K562 (cell line): Measurements from ENCODE around the gene MAP7D1. TPM values are rescaled to one million over a fixed set of nuclear protein-coding genes. Genes with fewer than 3 reads are reported as not detected.

Experiments used
- HNRNPH1 ChIP-seq: fragments of 200-400 bp; formaldehyde crosslinking; optimal IDR thresholded peaks from 2 replicates; pipeline ENCODE3; 2017; ENCODE audit warnings: low read depth, mild to moderate bottlenecking, low read length, moderate library complexity
- MAZ ChIP-seq, 2 experiments: fragments of 450-650 bp in 1 of 2; sonication (generic) in 1 of 2; formaldehyde crosslinking; IDR thresholded peaks in 1 of 2; conservative IDR thresholded peaks in 1 of 2; 2 replicates each; pipeline versions ENCODE4 v1.4.0 to v1.5.0; 2020; ENCODE audit warnings: mild to moderate bottlenecking in 1 of 2, missing genetic modification reagents in 1 of 2
- MTA2 ChIP-seq: fragments of 450-650 bp; IDR thresholded peaks from 2 replicates; pipeline ENCODE4 v1.6.1; 2016; ENCODE audit warnings: low read depth
- NCOA6 ChIP-seq: fragments of 450-650 bp; IDR thresholded peaks from 2 replicates; pipeline ENCODE4 v1.6.1; 2017; ENCODE audit warnings: mild to moderate bottlenecking
- TEAD1 ChIP-seq, 2 experiments: fragments of 450-650 bp in 1 of 2; sonication (generic) in 1 of 2; formaldehyde crosslinking; IDR thresholded peaks; 2 replicates each; pipeline versions ENCODE4 v1.4.0 to v1.8.0; 2020 to 2022; ENCODE audit warnings: mild to moderate bottlenecking in 2 of 2, missing genetic modification reagents in 1 of 2
- TRIM24 ChIP-seq, 2 experiments: fragments of 450-650 bp; IDR thresholded peaks; 2 replicates each; pipeline ENCODE4 v1.6.1; 2016
- polyA plus RNA-seq, 8 experiments: library from polyadenylated mRNA; depleted of rRNA in 4 of 8; stranded (reverse) in 5 of 8; unstranded in 3 of 8; fragments of >200 nt; fragmentation: Nextera tagmentation in 2 of 8; fragmentation: Illumina TruSeq in 1 of 8; extraction: Ambion mirVana in 2 of 8; extraction: Trizol in 1 of 8; gene quantifications; 2 replicates each; pipeline versions ENCODE4 v1.2.1 to v1.2.3, GENCODE V29; 2011 to 2014; ENCODE audit warnings: inconsistent platforms in 1 of 8, missing spikeins in 1 of 8
- total RNA-seq, 7 experiments: library from RNA; depleted of rRNA in 6 of 7; stranded (reverse); fragments of >200 nt in 6 of 7; fragmentation: Illumina TruSeq in 2 of 7; extraction: Trizol in 2 of 7; gene quantifications; 2 replicates each; pipeline versions ENCODE4 v1.2.1 to v1.2.3, GENCODE V29; 2011 to 2021; ENCODE audit warnings: low replicate concordance in 1 of 7
- TF ChIP-seq, protein P1 (sequence below), 2 experiments: fragments of 450-650 bp; conservative IDR thresholded peaks; 2 replicates each; pipeline ENCODE4 v1.6.1; 2017; ENCODE audit warnings: mild to moderate bottlenecking in 2 of 2, moderate library complexity in 2 of 2
- TF ChIP-seq, protein P2 (sequence below): fragments of 250-450 bp; sonication (Bioruptor Pico); IDR thresholded peaks from 2 replicates; pipeline ENCODE4 v1.8.0; 2022; ENCODE audit warnings: moderate library complexity, mild to moderate bottlenecking, inconsistent platforms
- TF ChIP-seq, protein P3 (sequence below): sonication (generic); formaldehyde crosslinking; IDR thresholded peaks from 2 replicates; pipeline ENCODE4 v1.8.0; 2022; ENCODE audit warnings: mild to moderate bottlenecking, missing genetic modification reagents
- TF ChIP-seq, protein P4 (sequence below): fragments of 250-450 bp; sonication (Bioruptor Pico); IDR thresholded peaks from 2 replicates; pipeline ENCODE4 v1.5.0; 2021
- TF ChIP-seq, protein P5 (sequence below): sonication (generic); formaldehyde crosslinking; IDR thresholded peaks from 2 replicates; pipeline ENCODE4 v1.8.0; 2023; ENCODE audit warnings: missing genetic modification reagents, mild to moderate bottlenecking, borderline replicate concordance

Gene MAP7D1
- total and polyA plus RNA-seq, 9 of the 15 experiments (the other 6 are each of a cell fraction or from before 2014, with no cell fraction given) = 3.6 to 108 (median 34.5) TPM

DNA sequence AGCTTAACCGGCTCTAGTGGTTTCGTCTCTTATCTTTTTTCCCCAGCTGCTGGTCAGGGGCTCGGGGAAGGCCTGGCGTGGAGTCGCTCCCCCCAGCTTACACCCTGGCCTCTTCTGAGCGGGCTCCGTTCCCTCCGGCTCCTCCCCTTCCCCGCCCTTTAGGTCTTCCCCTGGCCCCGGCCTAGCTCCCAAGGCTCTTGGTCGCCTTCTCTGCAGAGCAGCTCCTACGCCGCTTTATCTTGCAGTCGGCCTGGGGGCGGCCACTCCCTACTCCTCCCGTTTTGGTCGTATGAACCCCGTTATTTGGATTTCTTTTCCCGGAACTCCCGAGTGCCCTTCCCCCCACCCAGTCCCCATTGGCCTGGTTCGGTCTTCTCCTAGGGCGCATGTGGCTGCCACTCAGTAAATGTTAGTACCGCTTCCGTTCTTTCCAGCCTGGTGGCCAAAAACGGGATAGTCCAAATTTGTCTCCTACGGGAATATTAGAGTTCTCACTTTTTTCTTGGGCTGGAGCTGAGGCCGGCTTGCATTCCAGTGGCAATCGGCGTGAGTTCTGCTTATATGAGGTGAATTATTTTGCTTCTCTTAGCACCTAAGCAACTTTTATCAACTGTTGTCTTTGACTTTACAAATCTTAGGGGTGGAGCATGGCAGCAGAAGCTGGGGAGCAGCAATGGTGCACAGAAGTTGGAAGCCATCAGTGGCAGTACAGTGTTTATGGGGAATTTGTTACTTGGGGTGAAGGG, 68.8 kb downstream of the MAP7D1 start (continued):
- TF ChIP-seq, protein P1, sequence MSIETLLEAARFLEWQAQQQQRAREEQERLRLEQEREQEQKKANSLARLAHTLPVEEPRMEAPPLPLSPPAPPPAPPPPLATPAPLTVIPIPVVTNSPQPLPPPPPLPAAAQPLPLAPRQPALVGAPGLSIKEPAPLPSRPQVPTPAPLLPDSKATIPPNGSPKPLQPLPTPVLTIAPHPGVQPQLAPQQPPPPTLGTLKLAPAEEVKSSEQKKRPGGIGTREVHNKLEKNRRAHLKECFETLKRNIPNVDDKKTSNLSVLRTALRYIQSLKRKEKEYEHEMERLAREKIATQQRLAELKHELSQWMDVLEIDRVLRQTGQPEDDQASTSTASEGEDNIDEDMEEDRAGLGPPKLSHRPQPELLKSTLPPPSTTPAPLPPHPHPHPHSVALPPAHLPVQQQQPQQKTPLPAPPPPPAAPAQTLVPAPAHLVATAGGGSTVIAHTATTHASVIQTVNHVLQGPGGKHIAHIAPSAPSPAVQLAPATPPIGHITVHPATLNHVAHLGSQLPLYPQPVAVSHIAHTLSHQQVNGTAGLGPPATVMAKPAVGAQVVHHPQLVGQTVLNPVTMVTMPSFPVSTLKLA (conservative IDR thresholded peaks at IDR 0.05) = peak in 1 of 2 experiments; percentile 88
- TF ChIP-seq MTA2 (peak; percentile 25; the same call in 1 of the 2 replicates), MAZ (CRISPR knock-in tag; conservative IDR thresholded peaks at IDR 0.05 in 1 of 2, IDR thresholded peaks at IDR 0.05 in 1 of 2) (no peak; a peak in 1 of 4 replicates), NCOA6 (no peak), HNRNPH1 (no peak), TRIM24 (IDR thresholded peaks at IDR 0.05) (peak; percentile 44 to 58; a peak in 2 of 4 replicates), TEAD1 (CRISPR knock-in tag; IDR thresholded peaks at IDR 0.05) (peak in 1 of 2 experiments; percentile 81; a peak in 1 of 4 replicates)
- TF ChIP-seq, protein P2, sequence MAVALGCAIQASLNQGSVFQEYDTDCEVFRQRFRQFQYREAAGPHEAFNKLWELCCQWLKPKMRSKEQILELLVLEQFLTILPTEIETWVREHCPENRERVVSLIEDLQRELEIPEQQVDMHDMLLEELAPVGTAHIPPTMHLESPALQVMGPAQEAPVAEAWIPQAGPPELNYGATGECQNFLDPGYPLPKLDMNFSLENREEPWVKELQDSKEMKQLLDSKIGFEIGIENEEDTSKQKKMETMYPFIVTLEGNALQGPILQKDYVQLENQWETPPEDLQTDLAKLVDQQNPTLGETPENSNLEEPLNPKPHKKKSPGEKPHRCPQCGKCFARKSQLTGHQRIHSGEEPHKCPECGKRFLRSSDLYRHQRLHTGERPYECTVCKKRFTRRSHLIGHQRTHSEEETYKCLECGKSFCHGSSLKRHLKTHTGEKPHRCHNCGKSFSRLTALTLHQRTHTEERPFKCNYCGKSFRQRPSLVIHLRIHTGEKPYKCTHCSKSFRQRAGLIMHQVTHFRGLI (CRISPR knock-in tag) = no peak
- TF ChIP-seq, protein P3, sequence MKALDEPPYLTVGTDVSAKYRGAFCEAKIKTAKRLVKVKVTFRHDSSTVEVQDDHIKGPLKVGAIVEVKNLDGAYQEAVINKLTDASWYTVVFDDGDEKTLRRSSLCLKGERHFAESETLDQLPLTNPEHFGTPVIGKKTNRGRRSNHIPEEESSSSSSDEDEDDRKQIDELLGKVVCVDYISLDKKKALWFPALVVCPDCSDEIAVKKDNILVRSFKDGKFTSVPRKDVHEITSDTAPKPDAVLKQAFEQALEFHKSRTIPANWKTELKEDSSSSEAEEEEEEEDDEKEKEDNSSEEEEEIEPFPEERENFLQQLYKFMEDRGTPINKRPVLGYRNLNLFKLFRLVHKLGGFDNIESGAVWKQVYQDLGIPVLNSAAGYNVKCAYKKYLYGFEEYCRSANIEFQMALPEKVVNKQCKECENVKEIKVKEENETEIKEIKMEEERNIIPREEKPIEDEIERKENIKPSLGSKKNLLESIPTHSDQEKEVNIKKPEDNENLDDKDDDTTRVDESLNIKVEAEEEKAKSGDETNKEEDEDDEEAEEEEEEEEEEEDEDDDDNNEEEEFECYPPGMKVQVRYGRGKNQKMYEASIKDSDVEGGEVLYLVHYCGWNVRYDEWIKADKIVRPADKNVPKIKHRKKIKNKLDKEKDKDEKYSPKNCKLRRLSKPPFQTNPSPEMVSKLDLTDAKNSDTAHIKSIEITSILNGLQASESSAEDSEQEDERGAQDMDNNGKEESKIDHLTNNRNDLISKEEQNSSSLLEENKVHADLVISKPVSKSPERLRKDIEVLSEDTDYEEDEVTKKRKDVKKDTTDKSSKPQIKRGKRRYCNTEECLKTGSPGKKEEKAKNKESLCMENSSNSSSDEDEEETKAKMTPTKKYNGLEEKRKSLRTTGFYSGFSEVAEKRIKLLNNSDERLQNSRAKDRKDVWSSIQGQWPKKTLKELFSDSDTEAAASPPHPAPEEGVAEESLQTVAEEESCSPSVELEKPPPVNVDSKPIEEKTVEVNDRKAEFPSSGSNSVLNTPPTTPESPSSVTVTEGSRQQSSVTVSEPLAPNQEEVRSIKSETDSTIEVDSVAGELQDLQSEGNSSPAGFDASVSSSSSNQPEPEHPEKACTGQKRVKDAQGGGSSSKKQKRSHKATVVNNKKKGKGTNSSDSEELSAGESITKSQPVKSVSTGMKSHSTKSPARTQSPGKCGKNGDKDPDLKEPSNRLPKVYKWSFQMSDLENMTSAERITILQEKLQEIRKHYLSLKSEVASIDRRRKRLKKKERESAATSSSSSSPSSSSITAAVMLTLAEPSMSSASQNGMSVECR = no peak; the same call in none of the 2 replicates
- TF ChIP-seq, protein P4, sequence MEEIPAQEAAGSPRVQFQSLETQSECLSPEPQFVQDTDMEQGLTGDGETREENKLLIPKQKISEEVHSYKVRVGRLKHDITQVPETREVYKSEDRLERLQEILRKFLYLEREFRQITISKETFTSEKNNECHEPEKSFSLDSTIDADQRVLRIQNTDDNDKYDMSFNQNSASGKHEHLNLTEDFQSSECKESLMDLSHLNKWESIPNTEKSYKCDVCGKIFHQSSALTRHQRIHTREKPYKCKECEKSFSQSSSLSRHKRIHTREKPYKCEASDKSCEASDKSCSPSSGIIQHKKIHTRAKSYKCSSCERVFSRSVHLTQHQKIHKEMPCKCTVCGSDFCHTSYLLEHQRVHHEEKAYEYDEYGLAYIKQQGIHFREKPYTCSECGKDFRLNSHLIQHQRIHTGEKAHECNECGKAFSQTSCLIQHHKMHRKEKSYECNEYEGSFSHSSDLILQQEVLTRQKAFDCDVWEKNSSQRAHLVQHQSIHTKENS (CRISPR knock-in tag) = no peak
- TF ChIP-seq, protein P5, sequence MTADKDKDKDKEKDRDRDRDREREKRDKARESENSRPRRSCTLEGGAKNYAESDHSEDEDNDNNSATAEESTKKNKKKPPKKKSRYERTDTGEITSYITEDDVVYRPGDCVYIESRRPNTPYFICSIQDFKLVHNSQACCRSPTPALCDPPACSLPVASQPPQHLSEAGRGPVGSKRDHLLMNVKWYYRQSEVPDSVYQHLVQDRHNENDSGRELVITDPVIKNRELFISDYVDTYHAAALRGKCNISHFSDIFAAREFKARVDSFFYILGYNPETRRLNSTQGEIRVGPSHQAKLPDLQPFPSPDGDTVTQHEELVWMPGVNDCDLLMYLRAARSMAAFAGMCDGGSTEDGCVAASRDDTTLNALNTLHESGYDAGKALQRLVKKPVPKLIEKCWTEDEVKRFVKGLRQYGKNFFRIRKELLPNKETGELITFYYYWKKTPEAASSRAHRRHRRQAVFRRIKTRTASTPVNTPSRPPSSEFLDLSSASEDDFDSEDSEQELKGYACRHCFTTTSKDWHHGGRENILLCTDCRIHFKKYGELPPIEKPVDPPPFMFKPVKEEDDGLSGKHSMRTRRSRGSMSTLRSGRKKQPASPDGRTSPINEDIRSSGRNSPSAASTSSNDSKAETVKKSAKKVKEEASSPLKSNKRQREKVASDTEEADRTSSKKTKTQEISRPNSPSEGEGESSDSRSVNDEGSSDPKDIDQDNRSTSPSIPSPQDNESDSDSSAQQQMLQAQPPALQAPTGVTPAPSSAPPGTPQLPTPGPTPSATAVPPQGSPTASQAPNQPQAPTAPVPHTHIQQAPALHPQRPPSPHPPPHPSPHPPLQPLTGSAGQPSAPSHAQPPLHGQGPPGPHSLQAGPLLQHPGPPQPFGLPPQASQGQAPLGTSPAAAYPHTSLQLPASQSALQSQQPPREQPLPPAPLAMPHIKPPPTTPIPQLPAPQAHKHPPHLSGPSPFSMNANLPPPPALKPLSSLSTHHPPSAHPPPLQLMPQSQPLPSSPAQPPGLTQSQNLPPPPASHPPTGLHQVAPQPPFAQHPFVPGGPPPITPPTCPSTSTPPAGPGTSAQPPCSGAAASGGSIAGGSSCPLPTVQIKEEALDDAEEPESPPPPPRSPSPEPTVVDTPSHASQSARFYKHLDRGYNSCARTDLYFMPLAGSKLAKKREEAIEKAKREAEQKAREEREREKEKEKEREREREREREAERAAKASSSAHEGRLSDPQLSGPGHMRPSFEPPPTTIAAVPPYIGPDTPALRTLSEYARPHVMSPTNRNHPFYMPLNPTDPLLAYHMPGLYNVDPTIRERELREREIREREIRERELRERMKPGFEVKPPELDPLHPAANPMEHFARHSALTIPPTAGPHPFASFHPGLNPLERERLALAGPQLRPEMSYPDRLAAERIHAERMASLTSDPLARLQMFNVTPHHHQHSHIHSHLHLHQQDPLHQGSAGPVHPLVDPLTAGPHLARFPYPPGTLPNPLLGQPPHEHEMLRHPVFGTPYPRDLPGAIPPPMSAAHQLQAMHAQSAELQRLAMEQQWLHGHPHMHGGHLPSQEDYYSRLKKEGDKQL (CRISPR knock-in tag) = no peak
